HG02943 (cell line): Measurements from ENCODE around the gene ZBED5.
"Not testable (repeated sequence)": the region's sequence is repeated elsewhere in the genome, so short reads cannot be mapped to it uniquely, and the experiment has no call there.

ENCODE experiments used
- ATAC-seq: cut with Tn5 transposase; IDR thresholded peaks from one replicate; pipeline ENCODE4 v1.9.1; 2021; ENCODE audit warnings: mild to moderate bottlenecking, low read depth, moderate library complexity; ENCODE audit not compliant: unreplicated experiment

Gene ZBED5

DNA sequence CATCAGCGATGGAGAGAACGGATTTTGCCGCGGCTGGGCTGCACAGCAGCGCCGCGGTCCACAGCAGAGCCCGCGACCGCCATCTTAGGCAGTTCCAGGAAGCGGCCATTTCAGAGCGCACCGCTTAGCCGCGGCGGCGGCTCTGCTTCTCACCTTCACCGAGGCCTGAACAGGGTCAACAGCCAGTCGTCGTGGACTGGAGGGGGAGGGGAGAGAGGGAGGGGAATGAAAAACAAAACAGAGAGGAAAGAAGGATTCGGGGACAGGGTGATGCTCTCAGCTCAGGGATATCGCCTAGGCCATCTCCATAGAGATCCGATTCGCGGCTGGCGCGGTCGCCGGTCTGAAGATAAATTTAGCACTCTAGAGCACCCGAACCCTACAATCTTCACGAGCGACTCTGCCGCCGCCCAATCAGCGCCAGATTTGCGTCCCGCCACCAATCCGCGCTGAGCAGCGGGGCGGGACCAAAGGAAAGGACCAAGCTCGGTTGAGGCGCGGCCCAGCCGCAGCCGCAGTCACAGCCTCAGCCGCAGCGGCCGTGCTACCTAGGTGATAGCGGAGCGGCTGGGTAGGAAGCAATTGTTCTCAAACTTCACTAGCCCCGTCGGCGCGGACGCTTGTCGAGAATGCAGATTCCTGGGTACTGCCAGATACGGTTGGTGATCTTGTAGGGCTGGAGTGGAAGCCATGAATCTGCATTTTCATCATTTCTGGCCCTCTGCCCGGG, at the start of gene ZBED5:
ZBED5 (minus strand) TSS at position 345 of the 730 bp plus-strand sequence. CDS start 3,108 bp downstream, outside the sequence.
- ATAC-seq = peak; percentile 93

DNA sequence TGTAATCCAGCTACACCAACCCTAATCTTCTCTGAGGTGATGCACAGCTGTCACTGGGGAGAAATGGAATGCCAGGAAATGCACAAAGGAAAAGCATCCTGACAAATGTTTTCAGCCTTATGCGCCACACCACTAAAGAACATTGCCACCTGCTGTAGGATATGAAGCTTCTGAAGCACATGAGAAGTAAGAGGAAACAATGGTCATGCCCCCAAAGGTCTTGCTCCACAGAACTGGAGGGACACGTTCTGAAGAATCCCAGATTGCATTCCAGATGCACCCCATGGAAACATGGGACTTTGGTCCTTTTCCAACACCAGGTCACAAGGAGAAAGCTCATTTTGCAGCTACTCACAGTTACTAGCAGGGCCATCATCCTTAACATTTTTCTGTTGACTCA, 48.7 kb upstream of the ZBED5 start:
- no peak for ATAC-seq

DNA sequence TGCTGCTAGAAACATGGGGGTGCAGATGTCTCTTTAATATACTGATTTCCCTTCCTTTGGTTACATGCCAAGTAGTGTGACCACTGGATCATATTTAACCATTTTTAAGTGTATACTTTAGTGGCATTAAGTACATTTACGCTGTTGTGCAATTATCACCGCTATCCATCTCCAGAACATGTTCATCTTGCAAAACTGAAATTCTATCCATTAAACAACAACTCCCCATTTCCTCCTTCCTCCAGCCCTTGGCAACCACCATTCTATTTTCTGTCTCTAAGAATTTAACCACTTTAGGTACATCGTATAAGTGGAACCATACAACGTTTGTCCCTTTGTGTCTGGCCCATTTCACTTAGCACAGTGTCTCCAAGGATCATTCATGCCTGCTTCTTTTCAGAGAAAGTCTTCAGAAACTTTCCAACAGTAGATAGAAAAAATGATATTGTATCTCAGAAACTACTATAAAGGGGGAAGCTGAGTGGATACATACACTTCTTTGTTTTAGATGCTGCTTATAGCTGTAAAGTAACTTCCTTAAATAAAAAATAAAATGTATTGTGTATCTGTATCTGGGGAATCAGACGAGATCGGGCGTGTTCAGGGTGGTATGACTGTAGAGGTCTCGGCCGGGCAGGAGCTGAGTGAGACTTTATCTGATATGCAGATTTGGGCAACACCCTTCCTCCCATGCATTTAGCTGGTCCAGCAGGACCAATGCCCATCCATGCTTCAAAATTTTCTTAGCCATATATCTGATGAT, 44.6 kb upstream of the ZBED5 start:
- ATAC-seq = no peak

DNA sequence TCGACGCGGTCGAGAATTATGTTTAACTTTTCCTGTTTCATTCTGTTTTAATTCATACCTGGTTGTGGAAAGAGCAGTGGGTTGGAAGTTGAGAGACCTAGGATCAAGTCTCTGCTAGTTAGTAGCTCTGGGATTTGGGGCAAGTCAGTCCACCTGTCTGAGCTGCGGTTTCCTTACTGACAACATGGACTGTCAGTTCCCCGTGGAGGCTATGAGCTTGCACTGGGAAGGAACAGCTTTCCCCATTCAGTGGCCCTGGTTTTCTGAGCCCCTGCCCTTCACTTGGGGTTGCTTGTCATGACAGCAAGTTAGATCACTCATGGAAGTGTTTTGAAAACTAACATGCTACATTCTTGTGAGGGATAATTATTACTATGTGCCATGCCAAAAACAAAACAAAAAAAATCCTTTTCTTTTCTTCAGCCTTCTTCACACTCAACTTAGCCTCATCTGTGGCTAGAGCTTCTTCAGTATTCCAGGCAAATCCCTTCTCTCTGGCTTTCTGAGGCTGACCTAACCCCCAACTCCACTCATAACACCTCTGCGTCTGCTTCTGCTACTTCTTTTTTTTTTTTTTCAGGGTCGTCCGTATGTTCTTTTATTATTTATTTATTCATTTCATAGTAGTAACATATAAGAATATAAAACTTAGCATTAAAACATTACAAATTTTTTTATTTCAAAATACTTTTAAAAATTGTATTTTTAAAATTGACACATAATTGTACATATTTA, 43.0 kb upstream of the ZBED5 start:
- no peak for ATAC-seq

DNA sequence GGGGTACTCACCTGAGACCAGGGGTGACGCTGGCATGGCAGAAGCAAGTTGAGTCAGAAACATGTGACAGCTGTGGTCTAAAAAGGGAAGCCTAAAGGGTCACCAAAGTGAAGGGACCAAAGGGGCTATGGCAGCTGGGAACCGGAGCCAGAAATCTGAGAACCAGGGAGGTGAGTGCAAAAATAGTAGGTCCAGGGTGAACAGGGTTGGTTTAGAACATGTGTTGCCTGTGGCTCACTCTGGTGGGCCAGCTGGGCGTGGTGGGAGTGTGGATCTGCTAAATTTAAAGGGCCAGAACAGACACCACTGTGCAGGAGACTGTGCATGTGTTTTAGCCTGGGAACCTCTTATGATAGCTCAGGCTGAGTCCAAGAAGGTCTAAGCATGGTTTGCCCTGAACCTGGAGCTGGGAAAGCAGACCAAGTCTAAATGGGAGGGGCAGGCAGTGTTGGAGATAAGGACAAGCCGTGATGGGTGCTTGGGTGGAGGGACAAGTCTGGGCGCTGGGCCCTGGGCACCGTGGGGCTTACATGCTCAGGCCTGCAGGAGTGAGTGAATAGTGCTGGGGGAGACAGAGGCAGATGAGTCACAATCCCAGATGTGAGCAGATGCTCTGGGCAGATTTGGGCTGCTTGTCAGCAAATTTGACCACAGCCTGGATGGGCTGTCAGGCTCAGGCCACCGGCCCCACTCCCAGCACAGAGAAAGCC, 41.4 kb upstream of the ZBED5 start:
- no peak for ATAC-seq

DNA sequence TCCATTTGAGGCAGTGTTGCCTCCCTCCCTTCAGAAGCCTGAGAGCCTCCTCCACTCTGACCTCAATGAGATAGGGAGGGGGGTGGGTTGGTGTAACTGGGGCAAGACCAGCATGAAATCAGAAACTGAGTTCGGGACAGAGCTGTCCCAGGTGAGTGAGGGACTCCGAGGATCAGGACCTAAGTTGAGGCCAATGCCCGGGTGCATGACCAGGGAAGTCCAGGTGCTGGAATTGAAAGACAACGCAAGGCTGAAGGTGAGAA, 40.8 kb upstream of the ZBED5 start:
- ATAC-seq = no peak

DNA sequence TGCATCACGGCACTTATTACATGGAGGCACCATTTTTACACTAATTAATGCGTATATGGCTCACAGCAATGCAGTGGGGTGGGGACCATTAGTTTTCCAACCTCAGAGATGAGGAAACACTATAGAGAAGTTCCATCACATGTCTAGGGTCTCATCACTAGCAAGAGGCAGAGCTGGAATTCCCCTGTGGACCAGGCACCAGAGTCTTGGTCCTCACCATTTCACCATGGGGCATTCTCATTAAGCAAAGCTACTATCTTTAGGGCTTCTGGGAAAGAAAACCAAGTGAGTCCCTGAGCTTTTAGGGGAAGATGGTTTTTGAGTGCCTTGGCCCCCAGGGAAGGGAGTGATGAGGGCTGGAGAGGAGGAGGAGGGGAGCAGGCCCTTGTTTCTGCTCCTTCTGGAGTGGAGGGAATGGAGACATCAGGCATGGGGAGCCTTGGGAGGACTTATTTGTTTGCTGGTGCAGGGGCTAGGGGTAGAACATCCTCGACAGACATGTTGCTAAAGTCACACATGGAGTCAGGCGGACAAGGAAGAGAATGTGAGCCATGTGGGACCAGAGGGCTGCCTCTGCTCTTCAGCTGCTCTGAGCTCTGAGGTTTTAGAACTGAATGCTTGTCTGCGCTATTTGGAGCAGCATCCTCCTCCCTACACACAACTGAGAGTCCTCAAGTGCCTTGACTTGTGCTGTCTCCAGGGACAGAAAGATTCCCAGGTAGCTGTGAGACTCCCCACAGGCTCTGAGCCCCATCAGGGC, 40.3 kb upstream of the ZBED5 start:
- no peak for ATAC-seq

DNA sequence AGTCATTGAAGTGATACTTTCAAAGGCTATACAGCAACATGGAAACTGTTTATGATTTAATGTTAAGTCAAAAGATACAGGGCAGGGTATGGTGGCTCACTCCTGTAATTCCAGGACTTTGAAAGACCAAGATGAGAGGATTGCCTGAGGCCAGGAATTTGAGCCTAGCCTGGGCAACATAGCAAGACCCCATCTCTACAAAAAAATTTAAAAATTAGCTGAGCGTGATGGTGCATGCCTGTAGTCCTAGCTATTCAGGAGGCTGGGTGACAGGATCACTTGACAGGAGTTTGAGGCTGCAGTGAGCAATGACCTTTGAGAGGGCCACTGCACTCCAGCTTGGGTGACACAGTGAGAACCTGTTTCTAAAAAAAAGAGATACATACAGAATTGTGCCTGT, 39.3 kb upstream of the ZBED5 start:
- no peak for ATAC-seq

DNA sequence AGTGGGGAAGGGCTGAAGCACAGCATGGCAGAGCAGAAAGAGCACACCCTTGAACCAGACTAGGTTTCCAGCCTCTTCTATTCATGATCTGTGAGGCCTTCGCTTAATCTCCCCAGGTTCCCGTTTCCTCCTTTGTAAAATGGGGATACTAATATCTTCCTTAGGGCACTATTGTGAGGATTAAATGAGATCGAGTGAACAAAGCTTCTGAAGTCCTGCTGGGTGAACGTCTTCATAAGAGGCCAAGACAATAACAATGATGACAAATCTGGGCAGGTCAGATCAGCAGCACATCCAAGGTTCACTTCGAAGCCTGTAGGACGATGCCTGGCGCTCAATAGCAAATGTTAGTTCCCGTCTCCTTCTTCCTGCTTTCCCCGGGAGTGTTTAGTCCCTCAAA, 38.6 kb upstream of the ZBED5 start:
- no peak for ATAC-seq

DNA sequence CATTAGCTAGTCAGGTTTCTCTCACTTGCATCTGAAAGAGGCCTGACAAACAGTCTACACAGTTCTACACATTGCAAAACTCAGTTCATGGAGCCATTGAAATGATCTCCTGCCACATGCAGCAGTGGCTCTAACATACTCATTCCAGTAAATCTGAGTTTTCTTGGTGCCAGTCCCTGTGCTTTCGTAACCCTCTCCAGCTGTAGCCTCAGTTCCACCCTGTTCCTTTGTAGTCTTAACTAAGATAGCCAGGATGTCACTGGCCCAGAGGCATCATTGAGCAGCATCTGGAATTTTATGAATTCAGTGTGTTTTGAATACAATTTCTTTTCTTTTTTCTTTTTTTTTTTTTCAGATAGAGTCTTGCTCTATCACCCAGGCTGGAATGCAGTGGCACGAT, 37.4 kb upstream of the ZBED5 start:
- no peak for ATAC-seq

DNA sequence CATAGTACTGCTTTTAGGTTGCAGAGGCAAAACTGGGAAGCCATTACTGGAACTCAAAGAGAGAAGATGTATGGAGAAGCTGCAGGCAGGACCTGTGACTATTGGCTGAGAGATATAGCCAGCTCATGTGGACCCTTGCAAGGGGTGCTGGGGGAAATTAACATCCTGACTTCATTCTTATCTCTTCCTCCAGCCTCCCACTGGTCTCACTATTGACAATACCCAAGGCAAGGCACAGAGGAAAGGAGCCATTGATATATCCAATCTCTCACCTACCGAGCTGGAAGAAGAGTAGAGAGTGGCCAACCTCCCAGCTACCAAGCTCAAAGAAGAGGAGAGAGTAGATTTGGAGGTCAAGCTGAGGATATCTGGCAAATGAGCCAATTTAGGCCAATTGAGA, 36.8 kb upstream of the ZBED5 start:
- no peak for ATAC-seq

DNA sequence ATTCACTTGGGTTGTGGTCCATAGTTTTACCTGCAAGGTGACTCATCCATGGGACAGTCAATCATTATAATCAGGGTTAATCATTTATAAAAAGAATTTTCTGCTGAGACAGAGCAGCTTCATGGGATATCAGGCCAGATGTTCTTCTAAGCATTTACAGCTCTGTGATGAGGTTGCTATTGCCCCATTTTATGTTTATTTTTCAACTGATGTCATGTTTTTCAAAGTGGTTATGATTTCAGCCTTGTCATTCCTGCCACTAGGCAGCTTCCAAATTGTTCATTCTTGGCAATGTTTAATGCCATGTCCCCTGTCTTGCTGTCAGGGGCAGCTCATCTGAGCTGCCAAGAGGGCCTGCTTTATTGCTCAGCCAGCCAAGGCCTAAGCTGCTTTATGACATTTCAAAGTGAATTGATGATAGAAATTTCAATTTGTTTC, 35.9 kb upstream of the ZBED5 start:
- ATAC-seq = no peak

DNA sequence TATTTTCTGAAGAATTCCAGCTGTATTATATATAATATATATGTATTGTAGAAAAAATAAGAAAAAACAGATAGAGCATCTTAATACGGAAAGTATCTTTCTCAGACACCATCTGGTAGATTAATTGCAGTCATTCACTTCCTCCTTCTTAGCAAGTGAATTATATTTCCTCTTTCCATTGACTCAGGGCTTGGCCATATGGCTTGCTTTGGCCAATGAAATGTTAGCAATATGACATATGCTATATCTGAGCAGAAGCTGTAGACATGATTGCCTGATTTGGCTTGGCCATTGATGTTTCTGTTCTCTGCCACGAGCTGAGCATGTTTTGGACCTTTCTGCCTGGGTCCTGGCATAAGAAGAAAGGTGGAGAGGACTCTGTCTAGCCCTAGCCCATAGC, 34.4 kb upstream of the ZBED5 start:
- no peak for ATAC-seq

DNA sequence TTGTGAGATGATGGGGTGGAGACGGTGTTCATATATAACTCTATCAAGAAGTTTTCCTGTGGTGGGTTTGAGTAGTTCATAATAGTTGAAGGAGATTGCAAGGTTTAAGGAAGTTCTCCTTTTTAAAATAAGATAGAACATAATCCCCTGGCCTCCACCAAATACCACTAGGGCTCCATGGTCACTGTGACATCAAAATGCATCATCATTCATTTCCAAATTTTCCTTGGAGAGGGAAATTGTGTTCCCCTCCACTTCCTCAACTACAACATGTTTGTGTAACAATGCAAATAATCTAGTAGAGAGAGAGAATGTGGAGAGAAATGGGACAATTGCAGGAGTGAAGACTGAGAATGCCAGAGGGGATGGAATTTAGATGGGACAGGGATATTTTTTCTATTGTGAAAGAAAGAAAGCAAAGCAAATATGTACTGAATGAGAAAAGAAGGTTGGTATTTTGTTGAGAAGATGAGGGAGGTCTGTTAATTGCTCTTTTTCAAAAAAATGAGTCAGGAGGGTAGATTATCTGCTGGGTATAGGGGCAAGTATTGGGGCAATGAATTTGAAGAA, 33.4 kb upstream of the ZBED5 start:
- ATAC-seq = no peak

DNA sequence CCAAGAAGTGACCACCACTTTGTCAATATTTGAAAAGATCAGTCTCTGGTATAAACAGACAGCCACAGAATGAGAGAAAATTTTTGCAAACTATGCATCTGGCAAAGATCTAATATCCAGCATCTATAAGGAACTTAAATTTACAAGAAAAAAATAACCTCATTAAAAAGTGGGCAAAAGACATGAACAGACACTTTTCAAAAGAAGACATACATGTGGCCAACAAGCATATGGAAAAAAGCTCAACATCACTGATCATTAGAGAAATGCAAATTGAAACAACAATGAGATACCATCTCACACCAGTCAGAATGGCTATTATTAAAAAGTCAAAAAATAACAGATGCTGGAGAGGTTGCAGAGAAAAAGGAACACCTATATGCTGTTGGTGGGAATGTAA, 32.2 kb upstream of the ZBED5 start:
- ATAC-seq = not testable (repeated sequence)

DNA sequence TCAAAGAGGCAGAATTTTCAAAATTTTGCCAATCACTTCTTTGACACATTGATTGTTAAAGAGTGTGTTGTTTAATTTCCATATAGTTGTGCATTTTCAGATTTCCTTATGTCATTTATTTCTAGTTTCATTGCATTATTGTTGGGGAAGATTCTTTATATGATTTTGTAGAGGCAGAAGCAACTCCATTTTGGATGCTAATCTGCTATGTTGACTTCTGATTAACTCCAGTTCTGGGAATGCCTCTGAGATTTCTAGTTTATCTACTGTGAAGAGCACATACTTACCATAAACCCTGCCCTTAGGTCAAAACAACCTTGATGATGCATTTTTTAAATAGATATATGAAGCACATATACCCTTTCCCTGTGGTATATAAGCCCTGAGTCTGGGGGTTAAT, 29.5 kb upstream of the ZBED5 start:
- no peak for ATAC-seq

DNA sequence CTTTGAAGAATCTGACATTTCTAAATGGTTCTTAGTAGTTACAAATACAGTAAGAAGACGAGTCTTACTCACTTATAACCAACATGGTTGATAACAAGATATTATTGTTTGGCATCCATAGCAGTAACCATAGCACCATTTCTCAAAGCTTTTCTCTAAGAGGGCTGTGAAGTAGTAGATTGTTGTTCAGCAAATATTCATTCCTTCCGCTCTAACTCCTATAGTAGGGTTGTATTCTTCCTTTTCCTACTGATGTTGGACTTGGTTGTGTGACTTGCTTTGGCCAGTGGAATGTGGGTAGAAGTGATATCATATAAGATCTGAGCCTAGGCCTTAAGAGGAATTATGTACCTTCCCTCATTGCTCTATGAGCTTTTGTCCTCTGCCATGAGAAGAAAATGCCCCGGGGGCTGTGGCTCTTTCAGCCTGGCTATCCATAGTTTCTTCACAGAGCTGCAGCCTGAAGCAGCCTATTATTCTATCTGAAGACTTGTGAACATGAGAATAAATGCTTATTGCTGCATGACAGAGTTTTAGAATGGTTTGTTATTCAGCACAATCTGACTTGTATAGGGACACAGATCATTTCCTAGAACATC, 28.9 kb upstream of the ZBED5 start:
- no peak for ATAC-seq

DNA sequence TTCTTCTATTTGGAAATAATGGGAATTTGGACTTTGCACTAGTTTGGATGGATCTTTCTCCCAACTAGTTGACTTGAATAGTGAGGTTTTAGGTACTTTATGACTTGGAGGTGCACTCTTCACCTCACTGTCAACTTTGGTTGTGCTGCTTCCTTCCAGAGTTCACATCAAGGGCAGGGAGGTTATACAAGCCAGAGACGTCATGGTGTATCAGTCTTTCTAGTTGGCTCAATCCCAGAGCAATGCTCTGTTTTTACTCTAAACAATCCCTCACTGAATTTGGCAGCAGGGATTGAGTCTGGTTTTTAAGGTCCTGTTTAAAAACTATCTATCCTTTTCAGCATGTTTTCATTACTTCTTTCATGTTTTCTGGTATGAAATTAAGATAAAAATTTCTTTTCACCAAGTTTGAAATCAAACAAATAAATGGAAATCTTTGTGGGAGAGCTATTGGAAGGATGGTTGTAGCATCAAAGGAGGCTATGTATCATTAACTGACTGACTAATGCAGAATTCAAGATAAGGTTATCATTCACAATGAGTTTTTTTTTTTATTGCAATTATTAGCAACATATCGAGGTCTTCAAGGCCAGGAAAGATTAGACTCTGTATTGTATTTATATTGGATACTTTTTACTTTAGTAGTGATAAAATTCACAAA, 28.0 kb upstream of the ZBED5 start:
- ATAC-seq = no peak

DNA sequence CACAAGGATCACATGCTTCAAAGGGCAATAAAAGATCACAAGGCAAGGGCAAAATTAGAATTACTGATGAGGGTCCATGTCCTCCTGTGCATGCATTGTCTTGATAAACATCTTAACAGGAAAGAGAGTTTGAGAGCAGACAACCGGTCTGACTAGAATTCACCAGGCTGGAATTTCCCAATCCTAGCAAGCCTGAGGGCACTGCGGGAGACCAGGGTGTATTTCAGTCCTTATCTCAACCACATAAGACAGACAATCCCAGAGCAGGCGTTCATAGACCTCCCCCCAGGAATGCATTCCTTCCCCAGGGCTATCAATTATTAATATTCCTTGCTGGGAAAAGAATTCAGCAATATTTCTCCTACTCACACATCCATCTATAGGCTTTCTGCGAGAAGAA, 26.4 kb upstream of the ZBED5 start:
- not testable (repeated sequence) for ATAC-seq
